ENCODE measurements around the gene BUD23. TPM values are rescaled to one million over a fixed set of nuclear protein-coding genes. Genes with fewer than 3 reads are reported as not detected.
A peak's percentile ranks its signal among the peaks of the same experiment; 100 is the strongest.
"Not testable (repeated sequence)": the region's sequence is repeated elsewhere in the genome, so short reads cannot be mapped to it uniquely, and the experiment has no call there.

Gene BUD23
- polyA plus RNA-seq, 4 donors: 37.8 to 90.0 (median 61.7) TPM

GRCh38 chr7:73655309-73655708, 28.1 kb upstream of the BUD23 start:
- not testable (repeated sequence) for H3K4me3 ChIP-seq (ENCODE audit: low read depth in 1 of 3, low read length in 3 of 3); H3K36me3 ChIP-seq (ENCODE audit: control insufficient read depth in 3 of 3, insufficient read depth in 2 of 3, low read depth in 1 of 3, low read length in 3 of 3); DNase-seq; FAIRE-seq; H3K9me3 ChIP-seq (ENCODE audit: control insufficient read depth in 2 of 2, insufficient read depth in 1 of 2, low read depth in 1 of 2, low read length in 1 of 2); H3K4me1 ChIP-seq (ENCODE audit: control insufficient read depth in 3 of 3, insufficient read depth in 2 of 3, low read depth in 1 of 3, low read length in 2 of 3); H3K27ac ChIP-seq (ENCODE audit: low read depth in 1 of 3, low read length in 2 of 3); H3K27me3 ChIP-seq (ENCODE audit: control insufficient read depth in 3 of 3, insufficient read depth in 3 of 3, low read length in 3 of 3)
- WGBS, 3 donors: 83 to 96% (median 93%) methylated on average over 4 of the region's 4 CpGs

- no peaks in the 10 kb centered on the region for H3K4me1 ChIP-seq (ENCODE audit: control insufficient read depth in 3 of 3, insufficient read depth in 2 of 3, low read depth in 1 of 3, low read length in 2 of 3)
- H3K36me3 ChIP-seq (ENCODE audit: control insufficient read depth in 3 of 3, insufficient read depth in 2 of 3, low read depth in 1 of 3, low read length in 3 of 3): no peaks in the 10 kb centered on the region
- H3K9me3 ChIP-seq (ENCODE audit: control insufficient read depth in 2 of 2, insufficient read depth in 1 of 2, low read depth in 1 of 2, low read length in 1 of 2): peaks cover 0 to 5% of the 10 kb centered on the region in 2 donors
- no peak for FAIRE-seq
- H3K4me3 ChIP-seq (ENCODE audit: low read depth in 1 of 3, low read length in 3 of 3): no peak overlapping the region
- H3K27me3 ChIP-seq (ENCODE audit: control insufficient read depth in 3 of 3, insufficient read depth in 3 of 3, low read length in 3 of 3): peaks cover 0 to 5% (median 0%) of the 10 kb centered on the region in 3 donors
- no peak overlapping the region for H3K27ac ChIP-seq (ENCODE audit: low read depth in 1 of 3, low read length in 2 of 3)
- no peak for DNase-seq
- 53 to 66% (median 56%) methylated on average over 8 of the region's 8 CpGs for WGBS, 3 donors
Observed at GRCh38 chr7:73659983-73660382, 23.4 kb upstream of the BUD23 start.

DNA sequence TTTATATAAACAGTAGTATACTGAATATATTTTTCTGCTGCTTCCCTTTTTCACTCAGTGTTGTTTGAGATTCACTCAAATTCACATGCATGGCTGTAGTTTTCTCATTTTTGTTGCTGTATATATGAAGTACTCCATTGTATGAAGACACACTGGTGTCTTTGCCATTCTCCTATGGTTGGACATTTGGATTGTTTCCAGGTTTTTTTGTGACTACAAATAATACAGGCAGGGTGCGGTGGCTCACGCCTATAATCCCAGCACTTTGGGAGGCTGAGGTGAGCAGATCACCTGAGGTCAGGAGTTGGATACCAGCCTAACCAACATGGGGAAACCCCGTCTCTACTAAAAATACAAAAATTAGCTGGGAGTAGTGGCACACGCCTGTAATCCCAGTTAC, 22.8 kb upstream of the BUD23 start:
- not testable (repeated sequence) for H3K9me3 ChIP-seq (ENCODE audit: control insufficient read depth in 2 of 2, insufficient read depth in 1 of 2, low read depth in 1 of 2, low read length in 1 of 2); FAIRE-seq; H3K4me3 ChIP-seq (ENCODE audit: low read depth in 1 of 3, low read length in 3 of 3); H3K27ac ChIP-seq (ENCODE audit: low read depth in 1 of 3, low read length in 2 of 3); H3K27me3 ChIP-seq (ENCODE audit: control insufficient read depth in 3 of 3, insufficient read depth in 3 of 3, low read length in 3 of 3); H3K36me3 ChIP-seq (ENCODE audit: control insufficient read depth in 3 of 3, insufficient read depth in 2 of 3, low read depth in 1 of 3, low read length in 3 of 3); DNase-seq; H3K4me1 ChIP-seq (ENCODE audit: control insufficient read depth in 3 of 3, insufficient read depth in 2 of 3, low read depth in 1 of 3, low read length in 2 of 3)
- 9 to 51% (median 35%) methylated on average over 4 of the region's 4 CpGs for WGBS, 3 donors

- Histone ChIP-seq H3K4me3 (ENCODE audit: low read depth in 1 of 3, low read length in 3 of 3) (no peak overlapping the region), H3K36me3 (ENCODE audit: control insufficient read depth in 3 of 3, insufficient read depth in 2 of 3, low read depth in 1 of 3, low read length in 3 of 3) (no peaks in the 10 kb centered on the region), H3K4me1 (ENCODE audit: control insufficient read depth in 3 of 3, insufficient read depth in 2 of 3, low read depth in 1 of 3, low read length in 2 of 3) (peaks cover 0 to 10% (median 4%) of the 10 kb centered on the region in 3 donors), H3K9me3 (ENCODE audit: control insufficient read depth in 2 of 2, insufficient read depth in 1 of 2, low read depth in 1 of 2, low read length in 1 of 2) (peaks cover 0 to 5% of the 10 kb centered on the region in 2 donors), H3K27ac (ENCODE audit: low read depth in 1 of 3, low read length in 2 of 3) (no peak overlapping the region), H3K27me3 (ENCODE audit: control insufficient read depth in 3 of 3, insufficient read depth in 3 of 3, low read length in 3 of 3) (peaks cover 0 to 5% (median 0%) of the 10 kb centered on the region in 3 donors)
- FAIRE-seq: no peak
- no peak for DNase-seq
Observed at GRCh38 chr7:73663033-73663432, 20.4 kb upstream of the BUD23 start.

- Histone ChIP-seq H3K4me3 (ENCODE audit: low read depth in 1 of 3, low read length in 3 of 3) (peak within 1 kb of the TSS; percentile 63 to 82 (median 78)), H3K27ac (ENCODE audit: low read depth in 1 of 3, low read length in 2 of 3) (no peak within 1 kb of the TSS), H3K36me3 (ENCODE audit: control insufficient read depth in 3 of 3, insufficient read depth in 2 of 3, low read depth in 1 of 3, low read length in 3 of 3) (peaks cover 0 to 14% (median 0%) of the 10 kb centered on the region in 3 donors), H3K27me3 (ENCODE audit: control insufficient read depth in 3 of 3, insufficient read depth in 3 of 3, low read length in 3 of 3) (peaks cover 0 to 2% (median 0%) of the 10 kb centered on the region in 3 donors), H3K4me1 (ENCODE audit: control insufficient read depth in 3 of 3, insufficient read depth in 2 of 3, low read depth in 1 of 3, low read length in 2 of 3) (peaks cover 0 to 20% (median 9%) of the 10 kb centered on the region in 3 donors), H3K9me3 (ENCODE audit: control insufficient read depth in 2 of 2, insufficient read depth in 1 of 2, low read depth in 1 of 2, low read length in 1 of 2) (peaks cover 0 to 5% of the 10 kb centered on the region in 2 donors)
- DNase-seq (peak; percentile 94 to 97), FAIRE-seq (no peak)
- WGBS, 3 donors: 2 to 5% (median 3%) methylated on average over 25 to 79 of the region's 79 CpGs
Observed at GRCh38 chr7:73667344-73668102, 15.9 kb upstream of the BUD23 start, which contains the start of gene VPS37D. Gene VPS37D (plus strand): TSS chr7:73667831. CDS start chr7:73667959, 128 bp downstream.

DNA sequence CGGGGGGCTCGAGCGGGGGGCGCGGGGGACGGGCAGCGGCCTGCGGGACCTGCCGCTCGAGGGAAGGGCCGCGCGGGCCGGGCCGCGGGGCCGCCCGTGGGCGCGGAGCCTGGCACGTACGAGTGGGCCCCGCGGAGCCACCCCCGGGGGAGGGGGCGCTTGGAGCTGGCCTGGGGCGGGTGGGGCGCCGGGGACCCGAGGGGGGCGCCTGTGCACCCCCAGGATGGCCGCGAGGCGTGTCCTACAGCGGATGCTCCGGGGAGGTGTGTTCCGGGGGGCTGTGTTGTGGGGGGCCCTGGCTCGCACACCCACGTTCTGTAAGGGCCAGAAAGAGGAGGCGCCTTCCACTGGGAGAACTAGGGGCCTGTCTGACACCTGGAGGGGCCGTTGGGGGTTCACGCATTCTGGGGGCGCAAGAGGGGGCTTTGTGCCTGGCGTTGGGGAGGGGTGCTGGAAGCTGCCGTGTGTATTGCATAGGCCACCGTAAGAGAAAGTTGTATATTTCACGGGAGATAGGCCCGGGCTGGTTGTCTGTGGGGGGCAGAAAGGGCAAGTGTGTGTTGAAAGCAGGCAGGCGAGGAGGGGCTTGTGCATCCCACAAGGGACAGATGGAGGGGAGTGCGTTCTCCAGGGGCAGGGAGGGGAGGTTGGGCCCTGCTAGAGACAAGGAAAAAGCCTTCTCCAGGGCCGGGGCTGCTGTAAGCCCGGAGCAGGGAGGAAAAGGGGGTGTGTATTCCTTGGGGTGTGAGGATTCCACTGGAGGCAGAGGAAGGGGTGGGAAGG, 15.1 kb upstream of the BUD23 start:
- H3K4me1 ChIP-seq (ENCODE audit: control insufficient read depth in 3 of 3, insufficient read depth in 2 of 3, low read depth in 1 of 3, low read length in 2 of 3): peaks cover 0 to 20% (median 9%) of the 10 kb centered on the region in 3 donors
- WGBS, 3 donors: 2 to 6% (median 4%) methylated on average over 17 to 52 of the region's 52 CpGs
- H3K27me3 ChIP-seq (ENCODE audit: control insufficient read depth in 3 of 3, insufficient read depth in 3 of 3, low read length in 3 of 3): no peaks in the 10 kb centered on the region
- DNase-seq (peak in 1 of 2 donors; percentile 59), FAIRE-seq (no peak)
- no peaks in the 10 kb centered on the region for H3K9me3 ChIP-seq (ENCODE audit: control insufficient read depth in 2 of 2, insufficient read depth in 1 of 2, low read depth in 1 of 2, low read length in 1 of 2)
- no peak overlapping the region for H3K27ac ChIP-seq (ENCODE audit: low read depth in 1 of 3, low read length in 2 of 3)
- peak overlapping the region; percentile 63 to 82 (median 78) for H3K4me3 ChIP-seq (ENCODE audit: low read depth in 1 of 3, low read length in 3 of 3)
- H3K36me3 ChIP-seq (ENCODE audit: control insufficient read depth in 3 of 3, insufficient read depth in 2 of 3, low read depth in 1 of 3, low read length in 3 of 3): peaks cover 0 to 14% (median 0%) of the 10 kb centered on the region in 3 donors

DNA sequence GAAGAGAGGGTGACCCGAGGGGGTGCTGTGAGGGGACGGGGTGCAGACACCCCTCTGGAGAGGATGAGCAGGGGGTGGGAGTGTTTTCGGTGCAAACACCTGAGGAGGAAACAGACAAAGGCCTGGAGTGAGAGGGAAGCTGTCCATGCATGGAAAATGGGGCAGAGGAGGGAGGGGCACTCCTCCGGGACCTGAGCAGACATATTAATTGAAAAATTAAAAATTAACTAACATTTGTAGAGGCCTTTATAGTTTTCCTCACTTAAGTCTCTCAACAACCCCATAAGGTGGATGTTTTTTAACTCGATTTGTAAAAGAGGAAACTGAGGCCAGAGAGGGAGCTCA, 14.5 kb upstream of the BUD23 start:
- H3K9me3 ChIP-seq (ENCODE audit: control insufficient read depth in 2 of 2, insufficient read depth in 1 of 2, low read depth in 1 of 2, low read length in 1 of 2): no peaks in the 10 kb centered on the region
- H3K27ac ChIP-seq (ENCODE audit: low read depth in 1 of 3, low read length in 2 of 3): no peak overlapping the region
- peaks cover 0 to 20% (median 9%) of the 10 kb centered on the region in 3 donors for H3K4me1 ChIP-seq (ENCODE audit: control insufficient read depth in 3 of 3, insufficient read depth in 2 of 3, low read depth in 1 of 3, low read length in 2 of 3)
- no peak for DNase-seq
- FAIRE-seq: no peak
- H3K36me3 ChIP-seq (ENCODE audit: control insufficient read depth in 3 of 3, insufficient read depth in 2 of 3, low read depth in 1 of 3, low read length in 3 of 3): peaks cover 0 to 14% (median 0%) of the 10 kb centered on the region in 3 donors
- peak overlapping the region in 1 of 3 donors; percentile 82 for H3K4me3 ChIP-seq (ENCODE audit: low read depth in 1 of 3, low read length in 3 of 3)
- no peaks in the 10 kb centered on the region for H3K27me3 ChIP-seq (ENCODE audit: control insufficient read depth in 3 of 3, insufficient read depth in 3 of 3, low read length in 3 of 3)
- WGBS, 3 donors: 19 to 27% (median 24%) methylated on average over 5 of the region's 5 CpGs

- Histone ChIP-seq H3K4me1 (ENCODE audit: control insufficient read depth in 3 of 3, insufficient read depth in 2 of 3, low read depth in 1 of 3, low read length in 2 of 3) (peaks cover 0 to 20% (median 9%) of the 10 kb centered on the region in 3 donors), H3K27ac (ENCODE audit: low read depth in 1 of 3, low read length in 2 of 3) (no peak overlapping the region), H3K36me3 (ENCODE audit: control insufficient read depth in 3 of 3, insufficient read depth in 2 of 3, low read depth in 1 of 3, low read length in 3 of 3) (peaks cover 0 to 14% (median 0%) of the 10 kb centered on the region in 3 donors), H3K4me3 (ENCODE audit: low read depth in 1 of 3, low read length in 3 of 3) (no peak overlapping the region), H3K27me3 (ENCODE audit: control insufficient read depth in 3 of 3, insufficient read depth in 3 of 3, low read length in 3 of 3) (no peaks in the 10 kb centered on the region), H3K9me3 (ENCODE audit: control insufficient read depth in 2 of 2, insufficient read depth in 1 of 2, low read depth in 1 of 2, low read length in 1 of 2) (no peaks in the 10 kb centered on the region)
- 77 to 82% (median 78%) methylated on average over 17 to 19 of the region's 19 CpGs for WGBS, 3 donors
- FAIRE-seq: no peak
- no peak for DNase-seq
Observed at GRCh38 chr7:73669288-73669701, 14.1 kb upstream of the BUD23 start.

All from small intestine (tissue), 7 donors.